Omental fat pad (tissue), 4 donors: Measurements from ENCODE around the gene TSR2. TPM values are rescaled to one million over a fixed set of nuclear protein-coding genes. Genes with fewer than 3 reads are reported as not detected.

Experiments used
- ATAC-seq: fragments of 150-250 bp; one replicate; pipeline ENCODE4 v1.9.1; 2016; ENCODE audit warnings: mild to moderate bottlenecking, moderate library complexity; ENCODE audit not compliant: low FRiP score
- DNase-seq: peaks from one replicate; pipeline ENCODE4 v3.0.0-alpha.2; 2019; ENCODE audit warnings: low spot score
- CTCF ChIP-seq, 3 donors: fragments of 450-650 bp; IDR thresholded peaks; one replicate each; pipeline ENCODE4 v1.5.1; 2016 to 2017; ENCODE audit warnings: antibody characterized with exemption in 3 of 3, mild to moderate bottlenecking in 3 of 3, moderate library complexity in 2 of 3
- total RNA-seq, 4 donors: library from RNA; depleted of rRNA; stranded (reverse); fragments of >200 nt; gene quantifications; one replicate each; pipeline ENCODE4 v1.1.0, GENCODE V29; 2016

Gene TSR2
- total RNA-seq, 4 donors from 2014 or later, result 14.8 to 29.9 (median 17.4) TPM

- ATAC-seq (no peak), DNase-seq (no peak)
- no peak for TF ChIP-seq CTCF (IDR thresholded peaks at IDR 0.05)
Measured at GRCh38 chrX:54416965-54417364, 23.2 kb upstream of the TSR2 start.

DNA sequence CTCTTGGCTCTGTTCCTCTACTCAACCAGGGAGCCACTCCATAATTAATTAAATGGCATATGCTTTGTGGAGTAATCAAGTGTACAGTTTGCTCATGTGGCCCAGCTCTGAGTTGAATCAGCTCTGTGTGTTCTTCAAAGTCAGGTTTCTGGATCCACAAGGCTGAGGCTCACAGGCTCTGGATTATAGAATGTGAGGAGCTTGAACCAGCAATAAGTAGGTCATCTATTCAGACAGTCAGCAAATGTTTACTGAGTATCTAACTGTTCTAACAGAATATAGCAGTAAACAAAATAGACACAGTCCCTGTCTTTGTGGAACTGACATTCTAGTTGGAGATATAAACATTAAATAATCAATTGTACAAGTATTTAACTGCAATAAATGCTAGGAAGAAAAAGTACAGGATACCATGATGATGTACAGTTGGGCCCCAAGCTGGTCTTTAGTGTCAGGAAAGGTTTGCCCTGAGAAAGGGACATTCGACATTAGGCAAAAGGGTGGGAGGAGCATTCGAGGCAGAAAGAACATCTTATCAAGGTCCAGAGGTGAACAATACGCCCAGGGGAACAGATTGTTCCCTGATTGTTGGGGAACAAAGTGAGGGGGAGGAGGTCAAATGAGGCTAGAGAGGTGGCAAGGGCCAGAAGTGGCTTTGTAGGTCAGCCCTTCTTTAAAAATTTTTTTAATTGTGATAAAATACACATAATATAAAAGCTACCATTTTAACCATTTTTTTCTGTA, 20.5 kb upstream of the TSR2 start:
- ATAC-seq (no peak), DNase-seq (no peak)
- TF ChIP-seq CTCF (IDR thresholded peaks at IDR 0.05), result no peak

- no peak for ATAC-seq
Measured at GRCh38 chrX:54422168-54422567, 18.0 kb upstream of the TSR2 start.

GRCh38 chrX:54423161-54423888, 16.9 kb upstream of the TSR2 start:
- no peak for TF ChIP-seq CTCF (IDR thresholded peaks at IDR 0.05)
- DNase-seq (no peak), ATAC-seq (no peak)

More at GRCh38 chrX:54422168-54422567, 18.0 kb upstream of the TSR2 start:
- TF ChIP-seq CTCF (IDR thresholded peaks at IDR 0.05), result no peak
- DNase-seq, result no peak

GRCh38 chrX:54427837-54428424, 12.3 kb upstream of the TSR2 start:
- DNase-seq (no peak), ATAC-seq (no peak)
- TF ChIP-seq CTCF (IDR thresholded peaks at IDR 0.05), result no peak

DNA sequence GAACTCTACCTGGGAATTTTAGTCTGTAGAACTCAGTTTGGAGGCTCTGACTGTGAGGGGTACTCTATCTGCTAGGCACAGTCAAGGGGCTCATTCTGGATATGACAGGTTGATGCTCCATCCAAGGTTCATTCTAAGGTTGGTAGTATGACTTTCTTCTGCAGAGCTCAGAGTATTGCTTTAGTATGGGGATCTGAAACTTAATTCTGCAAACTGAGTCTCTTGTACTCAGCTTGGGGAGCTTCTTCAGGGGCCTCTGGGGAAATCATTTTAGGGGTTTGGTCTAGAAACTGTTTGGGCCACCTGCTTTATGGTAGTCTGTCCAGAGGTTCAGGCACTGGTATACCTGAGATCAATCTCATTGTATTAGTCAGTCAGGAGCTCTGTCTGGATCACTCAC, 9.7 kb upstream of the TSR2 start:
- DNase-seq (no peak), ATAC-seq (no peak)
- no peak for TF ChIP-seq CTCF (IDR thresholded peaks at IDR 0.05)
